GM10266 (cell line): ENCODE measurements around the gene H6PD.

Experiments
- DNase-seq: peaks from one replicate; pipeline ENCODE4 v3.0.0; 2012; ENCODE audit errors: extremely low spot score
- TF ChIP-seq, protein P1 (sequence below): IDR thresholded peaks from 2 replicates; pipeline ENCODE4 v1.5.1; 2012; ENCODE audit warnings: mild to moderate bottlenecking, low read depth; ENCODE audit not compliant: control insufficient read depth, insufficient read depth; ENCODE audit errors: missing control alignments

Gene H6PD

DNA sequence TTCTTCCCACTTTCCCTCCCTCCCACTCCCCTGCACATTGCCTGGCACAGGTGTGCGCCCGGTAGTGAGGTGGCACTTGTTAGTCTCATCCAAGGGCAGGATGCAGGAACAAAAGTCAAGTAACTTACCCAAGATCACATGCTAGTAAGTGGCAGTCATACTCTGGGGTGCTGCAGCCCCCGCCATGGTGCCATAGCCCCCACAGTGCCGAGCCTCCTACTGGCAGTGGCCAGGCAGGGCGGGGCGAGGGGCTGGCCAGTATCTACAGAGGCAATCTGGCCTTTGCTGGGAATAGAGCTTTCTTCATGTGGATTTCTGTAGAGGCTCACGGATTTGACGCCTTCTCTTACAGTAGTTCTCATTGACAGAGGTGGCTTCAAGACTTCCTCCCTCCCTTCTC is 26.9 kb downstream of the H6PD start:
- TF ChIP-seq, protein P1, sequence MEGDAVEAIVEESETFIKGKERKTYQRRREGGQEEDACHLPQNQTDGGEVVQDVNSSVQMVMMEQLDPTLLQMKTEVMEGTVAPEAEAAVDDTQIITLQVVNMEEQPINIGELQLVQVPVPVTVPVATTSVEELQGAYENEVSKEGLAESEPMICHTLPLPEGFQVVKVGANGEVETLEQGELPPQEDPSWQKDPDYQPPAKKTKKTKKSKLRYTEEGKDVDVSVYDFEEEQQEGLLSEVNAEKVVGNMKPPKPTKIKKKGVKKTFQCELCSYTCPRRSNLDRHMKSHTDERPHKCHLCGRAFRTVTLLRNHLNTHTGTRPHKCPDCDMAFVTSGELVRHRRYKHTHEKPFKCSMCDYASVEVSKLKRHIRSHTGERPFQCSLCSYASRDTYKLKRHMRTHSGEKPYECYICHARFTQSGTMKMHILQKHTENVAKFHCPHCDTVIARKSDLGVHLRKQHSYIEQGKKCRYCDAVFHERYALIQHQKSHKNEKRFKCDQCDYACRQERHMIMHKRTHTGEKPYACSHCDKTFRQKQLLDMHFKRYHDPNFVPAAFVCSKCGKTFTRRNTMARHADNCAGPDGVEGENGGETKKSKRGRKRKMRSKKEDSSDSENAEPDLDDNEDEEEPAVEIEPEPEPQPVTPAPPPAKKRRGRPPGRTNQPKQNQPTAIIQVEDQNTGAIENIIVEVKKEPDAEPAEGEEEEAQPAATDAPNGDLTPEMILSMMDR: no peak
- DNase-seq: no peak

DNA sequence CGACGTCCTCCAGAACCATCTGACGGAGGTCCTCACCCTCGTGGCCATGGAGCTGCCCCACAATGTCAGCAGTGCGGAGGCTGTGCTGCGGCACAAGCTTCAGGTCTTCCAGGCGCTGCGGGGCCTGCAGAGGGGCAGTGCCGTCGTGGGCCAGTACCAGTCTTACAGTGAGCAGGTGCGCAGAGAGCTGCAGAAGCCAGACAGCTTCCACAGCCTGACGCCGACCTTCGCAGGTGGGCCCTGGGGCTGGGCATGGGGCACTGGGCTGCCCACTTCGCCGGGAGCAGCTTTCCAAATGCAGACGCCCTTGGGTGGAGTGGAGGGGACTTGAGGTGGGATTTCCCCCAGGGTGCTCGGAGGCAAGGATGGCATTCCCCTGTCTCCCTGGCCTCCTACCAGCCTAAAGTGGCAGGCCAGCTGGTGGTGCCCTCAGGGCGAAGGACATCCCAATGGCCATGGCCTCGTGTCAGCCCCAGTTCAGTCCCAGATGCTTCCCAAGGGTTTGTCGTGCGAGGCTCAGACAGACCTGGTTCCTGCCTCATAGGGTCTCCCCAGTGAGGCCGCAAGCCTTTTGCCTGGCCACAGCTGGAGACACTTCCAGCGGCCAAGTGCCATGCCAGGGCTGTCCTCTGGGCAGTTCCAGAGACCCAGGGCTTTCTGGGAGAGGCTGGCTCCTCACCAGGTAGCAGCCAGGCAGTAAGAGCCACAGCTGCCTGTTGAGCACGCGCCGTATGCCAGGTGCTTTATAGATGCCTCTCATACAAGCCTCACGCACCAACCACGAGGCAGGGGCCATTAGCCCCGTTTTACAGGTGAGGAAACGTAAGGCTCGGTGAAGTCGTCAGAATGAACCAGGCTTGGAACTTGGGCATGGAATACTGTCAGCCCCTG is 27.8 kb downstream of the H6PD start:
- TF ChIP-seq, protein P1: no peak
- DNase-seq: no peak

DNA sequence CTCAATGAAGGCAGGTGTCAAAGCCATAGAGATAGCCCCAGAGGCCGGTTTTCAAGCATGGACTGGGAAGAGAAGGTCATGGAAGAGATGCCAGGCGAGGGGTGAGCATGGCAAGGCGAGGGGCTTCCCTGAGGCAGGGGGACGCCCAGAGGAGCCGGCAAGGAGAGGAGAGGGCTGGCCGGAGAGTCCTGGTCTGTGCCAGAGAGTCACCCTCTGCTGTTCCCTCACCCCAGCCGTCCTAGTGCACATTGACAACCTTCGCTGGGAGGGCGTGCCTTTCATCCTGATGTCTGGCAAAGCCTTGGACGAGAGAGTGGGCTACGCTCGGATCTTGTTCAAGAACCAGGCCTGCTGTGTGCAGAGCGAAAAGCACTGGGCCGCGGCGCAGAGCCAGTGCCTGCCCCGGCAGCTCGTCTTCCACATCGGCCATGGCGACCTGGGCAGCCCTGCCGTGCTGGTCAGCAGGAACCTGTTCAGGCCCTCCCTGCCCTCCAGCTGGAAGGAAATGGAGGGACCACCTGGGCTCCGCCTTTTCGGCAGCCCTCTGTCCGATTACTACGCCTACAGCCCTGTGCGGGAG is 28.8 kb downstream of the H6PD start:
- no peak for DNase-seq
- TF ChIP-seq, protein P1: no peak

DNA sequence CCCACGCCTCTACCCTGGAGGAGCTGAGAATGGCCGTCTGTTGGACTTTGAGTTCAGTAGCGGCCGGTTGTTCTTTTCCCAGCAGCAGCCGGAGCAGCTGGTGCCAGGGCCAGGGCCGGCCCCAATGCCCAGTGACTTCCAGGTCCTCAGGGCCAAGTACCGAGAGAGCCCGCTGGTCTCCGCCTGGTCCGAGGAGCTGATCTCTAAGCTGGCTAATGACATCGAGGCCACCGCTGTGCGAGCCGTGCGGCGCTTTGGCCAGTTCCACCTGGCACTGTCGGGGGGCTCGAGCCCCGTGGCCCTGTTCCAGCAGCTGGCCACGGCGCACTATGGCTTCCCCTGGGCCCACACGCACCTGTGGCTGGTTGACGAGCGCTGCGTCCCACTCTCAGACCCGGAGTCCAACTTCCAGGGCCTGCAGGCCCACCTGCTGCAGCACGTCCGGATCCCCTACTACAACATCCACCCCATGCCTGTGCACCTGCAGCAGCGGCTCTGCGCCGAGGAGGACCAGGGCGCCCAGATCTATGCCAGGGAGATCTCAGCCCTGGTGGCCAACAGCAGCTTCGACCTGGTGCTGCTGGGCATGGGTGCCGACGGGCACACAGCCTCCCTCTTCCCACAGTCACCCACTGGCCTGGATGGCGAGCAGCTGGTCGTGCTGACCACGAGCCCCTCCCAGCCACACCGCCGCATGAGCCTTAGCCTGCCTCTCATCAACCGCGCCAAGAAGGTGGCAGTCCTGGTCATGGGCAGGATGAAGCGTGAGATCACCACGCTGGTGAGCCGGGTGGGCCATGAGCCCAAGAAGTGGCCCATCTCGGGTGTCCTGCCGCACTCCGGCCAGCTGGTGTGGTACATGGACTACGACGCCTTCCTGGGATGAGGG is 29.7 kb downstream of the H6PD start:
- DNase-seq: no peak
- TF ChIP-seq, protein P1: no peak

DNA sequence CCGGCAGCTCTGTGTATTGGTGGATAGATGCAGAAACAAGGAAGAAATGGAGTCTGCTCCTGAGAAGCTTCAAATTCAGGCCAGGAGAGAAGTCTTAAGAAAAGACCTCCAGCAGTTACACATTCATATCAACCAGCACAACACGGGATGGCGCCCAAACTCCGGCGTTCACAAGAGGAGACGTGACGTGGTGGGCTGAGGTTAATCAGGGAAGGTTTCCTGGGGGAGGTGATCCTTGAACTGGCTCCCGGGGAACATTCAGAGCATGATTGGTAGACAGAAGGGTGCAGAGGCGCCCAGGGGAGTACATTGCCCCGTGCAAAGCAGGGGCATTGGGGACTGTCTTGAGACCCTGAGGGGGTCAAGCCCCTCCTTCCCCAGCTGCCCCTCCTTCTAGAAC is 30.5 kb downstream of the H6PD start:
- TF ChIP-seq, protein P1: no peak
- no peak for DNase-seq

DNA sequence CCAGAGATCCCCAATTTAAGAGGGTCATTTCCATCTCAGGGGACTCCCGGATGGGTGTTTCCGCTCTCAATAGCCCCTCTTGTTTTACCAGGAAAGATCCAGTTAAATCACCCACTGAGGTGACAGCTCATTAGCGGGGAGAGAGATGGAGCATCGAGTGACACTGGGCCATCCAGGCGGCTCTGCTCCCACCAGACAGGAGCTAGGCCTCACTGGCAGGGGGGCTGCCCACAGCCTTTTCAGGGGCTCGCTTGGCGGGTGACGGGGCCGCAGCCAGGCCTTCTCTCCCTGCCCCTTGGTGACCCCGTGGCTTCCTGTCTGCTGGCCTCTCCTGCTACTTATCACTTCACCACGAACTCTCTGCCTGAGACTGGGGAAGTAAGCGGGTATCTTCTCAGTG is 31.4 kb downstream of the H6PD start:
- TF ChIP-seq, protein P1: no peak
- DNase-seq: no peak
